Fibroblast of lung (primary cell): Measurements from ENCODE around the gene CTBS. TPM values are rescaled to one million over a fixed set of nuclear protein-coding genes. Genes with fewer than 3 reads are reported as not detected.

ENCODE experiments used
- DNase-seq, 2 donors: peaks; one replicate each; pipeline versions ENCODE4 v3.0.0 to v3.0.0-alpha.2; 2010; ENCODE audit warnings: low read depth in 2 of 2
- H2AFZ ChIP-seq: 2 replicates; pipeline ENCODE4 v1.5.1; 2012; ENCODE audit warnings: low read length, control low read depth, inconsistent platforms
- H3K27ac ChIP-seq: 2 replicates; pipeline ENCODE4 v1.5.1; 2011; ENCODE audit warnings: low read length, control low read depth; ENCODE audit not compliant: insufficient read depth
- H3K27me3 ChIP-seq: 2 replicates; pipeline ENCODE4 v1.5.1; 2011; ENCODE audit warnings: mild to moderate bottlenecking, low read length; ENCODE audit not compliant: control insufficient read depth, insufficient read depth
- H3K36me3 ChIP-seq: 2 replicates; pipeline ENCODE4 v1.5.1; 2011; ENCODE audit warnings: low read length; ENCODE audit not compliant: control insufficient read depth, insufficient read depth
- H3K4me1 ChIP-seq: 2 replicates; pipeline ENCODE4 v1.5.1; 2011; ENCODE audit warnings: low read length; ENCODE audit not compliant: control insufficient read depth, insufficient read depth; ENCODE audit errors: extremely low read depth
- H3K4me2 ChIP-seq: 2 replicates; pipeline ENCODE4 v1.5.1; 2011; ENCODE audit warnings: low read length, control low read depth; ENCODE audit not compliant: insufficient read depth; ENCODE audit errors: extremely low read depth
- H3K4me3 ChIP-seq, 4 experiments: fragments of 200-600 bp in 1 of 4; sonication (generic) in 1 of 4; replicated peaks in 1 of 4; 2 replicates each; pipeline ENCODE4 v1.5.1; 2011 to 2016; ENCODE audit warnings: low read length in 4 of 4, low read depth in 3 of 4, mild to moderate bottlenecking in 3 of 4, control low read depth in 2 of 4, inconsistent platforms in 1 of 4, mixed read lengths in 1 of 4; ENCODE audit not compliant: insufficient read depth in 1 of 4; ENCODE audit errors: control extremely low read depth in 1 of 4
- H3K79me2 ChIP-seq: 2 replicates; pipeline ENCODE4 v1.5.1; 2012; ENCODE audit warnings: mild to moderate bottlenecking, low read length, inconsistent platforms; ENCODE audit not compliant: control insufficient read depth, insufficient read depth
- H3K9ac ChIP-seq: 2 replicates; pipeline ENCODE4 v1.5.1; 2011; ENCODE audit warnings: mild to moderate bottlenecking, low read length, control low read depth; ENCODE audit not compliant: insufficient read depth
- H3K9me3 ChIP-seq: 2 replicates; pipeline ENCODE4 v1.5.1; 2012; ENCODE audit warnings: low read depth, low read length; ENCODE audit not compliant: control insufficient read depth, insufficient read depth
- H4K20me1 ChIP-seq: 2 replicates; pipeline ENCODE4 v1.5.1; 2011; ENCODE audit warnings: low read length; ENCODE audit not compliant: control insufficient read depth, insufficient read depth; ENCODE audit errors: extremely low read depth
- EZH2 ChIP-seq: IDR thresholded peaks from 2 replicates; pipeline ENCODE4 v1.5.1; 2012; ENCODE audit warnings: low read length, control low read depth, mild to moderate bottlenecking; ENCODE audit errors: missing control alignments
- polyA plus RNA-seq, 2 donors: library from polyadenylated mRNA; depleted of rRNA in 1 of 2; stranded (reverse) in 1 of 2; unstranded in 1 of 2; fragments of >200 nt; gene quantifications; 2 replicates each; pipeline ENCODE4 v1.2.1, GENCODE V29; 2011 to 2012; ENCODE audit warnings: missing spikeins in 1 of 2
- total RNA-seq: library from RNA; depleted of rRNA; stranded (reverse); fragments of >200 nt; gene quantifications from 2 replicates; pipeline ENCODE4 v1.2.1, GENCODE V29; 2014
- TF ChIP-seq, protein P1 (sequence below), 2 donors: IDR thresholded peaks in 1 of 2; conservative IDR thresholded peaks in 1 of 2; 1 replicate in 1 of 2; 2 replicates in 1 of 2; pipeline ENCODE4 v1.5.1; 2011 to 2012; ENCODE audit warnings: low read length in 2 of 2, control low read depth in 1 of 2, inconsistent platforms in 1 of 2, low read depth in 1 of 2, mild to moderate bottlenecking in 1 of 2

CTBS gene
- total and polyA plus RNA-seq, 2 donors (not counting 1 experiment from before 2014, with no cell fraction given) = 10.1 to 35.5 TPM

DNA sequence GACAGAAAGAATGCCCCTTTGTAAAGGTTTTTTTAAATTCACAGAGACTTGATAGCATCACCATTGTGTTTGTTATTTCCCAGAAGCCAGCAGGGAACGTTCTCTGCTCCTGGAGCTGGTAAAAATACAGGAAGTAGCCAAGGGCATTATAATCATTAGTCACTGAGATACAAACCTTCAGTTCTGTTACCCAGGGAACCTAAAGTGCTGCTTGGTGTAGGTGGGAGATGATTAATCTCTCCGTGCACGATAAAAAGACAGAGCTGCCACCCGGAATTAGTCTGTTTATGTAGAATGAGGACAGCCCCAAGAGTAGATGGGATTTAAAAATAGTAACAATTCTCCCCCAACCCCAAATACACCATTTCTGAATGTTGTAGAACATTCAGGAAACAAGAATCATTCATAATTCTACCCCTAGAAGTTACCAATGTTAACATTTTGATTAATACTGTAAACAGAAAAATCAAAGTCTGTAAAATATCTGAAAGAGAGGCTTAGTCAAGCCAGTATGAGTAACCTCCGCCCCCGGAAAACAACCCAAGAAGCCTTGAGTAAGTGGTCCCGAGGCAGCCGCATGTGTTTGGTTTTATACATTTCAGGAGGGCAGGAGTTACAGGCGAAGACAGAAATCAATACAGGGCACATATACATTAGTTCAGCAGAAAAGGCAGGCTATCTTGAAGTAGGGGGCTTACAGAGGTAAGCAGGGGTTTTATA, 45.3 kb upstream of the CTBS start:
- no peak overlapping the region for H3K9ac ChIP-seq
- H3K4me1 ChIP-seq = no peaks in the 10 kb centered on the region
- peak overlapping the region; percentile 30 for H3K27ac ChIP-seq
- peak; percentile 24 to 91 for DNase-seq
- peak overlapping the region; percentile 46 for H2AFZ ChIP-seq
- H3K79me2 ChIP-seq = no peaks in the 10 kb centered on the region
- H3K36me3 ChIP-seq = no peaks in the 10 kb centered on the region
- no peaks in the 10 kb centered on the region for H3K27me3 ChIP-seq
- H3K4me3 ChIP-seq = no peak overlapping the region
- H4K20me1 ChIP-seq = no peaks in the 10 kb centered on the region
- H3K9me3 ChIP-seq = no peaks in the 10 kb centered on the region
- no peak overlapping the region for H3K4me2 ChIP-seq
- no peak for TF ChIP-seq EZH2
- TF ChIP-seq, protein P1, sequence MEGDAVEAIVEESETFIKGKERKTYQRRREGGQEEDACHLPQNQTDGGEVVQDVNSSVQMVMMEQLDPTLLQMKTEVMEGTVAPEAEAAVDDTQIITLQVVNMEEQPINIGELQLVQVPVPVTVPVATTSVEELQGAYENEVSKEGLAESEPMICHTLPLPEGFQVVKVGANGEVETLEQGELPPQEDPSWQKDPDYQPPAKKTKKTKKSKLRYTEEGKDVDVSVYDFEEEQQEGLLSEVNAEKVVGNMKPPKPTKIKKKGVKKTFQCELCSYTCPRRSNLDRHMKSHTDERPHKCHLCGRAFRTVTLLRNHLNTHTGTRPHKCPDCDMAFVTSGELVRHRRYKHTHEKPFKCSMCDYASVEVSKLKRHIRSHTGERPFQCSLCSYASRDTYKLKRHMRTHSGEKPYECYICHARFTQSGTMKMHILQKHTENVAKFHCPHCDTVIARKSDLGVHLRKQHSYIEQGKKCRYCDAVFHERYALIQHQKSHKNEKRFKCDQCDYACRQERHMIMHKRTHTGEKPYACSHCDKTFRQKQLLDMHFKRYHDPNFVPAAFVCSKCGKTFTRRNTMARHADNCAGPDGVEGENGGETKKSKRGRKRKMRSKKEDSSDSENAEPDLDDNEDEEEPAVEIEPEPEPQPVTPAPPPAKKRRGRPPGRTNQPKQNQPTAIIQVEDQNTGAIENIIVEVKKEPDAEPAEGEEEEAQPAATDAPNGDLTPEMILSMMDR (conservative IDR thresholded peaks at IDR 0.05 in 1 of 2, IDR thresholded peaks at IDR 0.05 in 1 of 2; ENCODE audit: low read depth in 1 of 2, low read length in 2 of 2) = no peak

DNA sequence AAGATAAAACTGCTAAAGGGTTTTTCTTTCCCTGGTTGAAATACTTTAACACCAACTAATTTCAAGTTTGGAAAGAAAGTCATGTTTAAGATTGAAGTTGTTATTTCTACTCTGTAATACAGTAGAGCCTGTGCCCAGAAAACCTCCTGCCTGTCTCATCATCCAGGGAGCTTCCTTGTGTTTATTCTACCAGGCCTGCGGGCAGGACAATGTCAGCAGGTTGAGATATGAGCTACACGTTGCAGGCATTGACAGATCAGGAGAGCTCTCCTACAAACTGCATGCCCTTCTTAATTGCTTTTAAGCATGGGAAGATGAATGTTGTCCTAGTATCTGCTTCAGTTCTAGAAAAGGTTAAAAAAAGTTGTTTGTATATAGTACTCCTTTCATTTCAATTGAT, 43.1 kb upstream of the CTBS start:
- no peak overlapping the region for H3K4me2 ChIP-seq
- TF ChIP-seq EZH2 = no peak
- TF ChIP-seq, protein P1 (conservative IDR thresholded peaks at IDR 0.05 in 1 of 2, IDR thresholded peaks at IDR 0.05 in 1 of 2; ENCODE audit: low read depth in 1 of 2, low read length in 2 of 2) = no peak
- no peak for DNase-seq

DNA sequence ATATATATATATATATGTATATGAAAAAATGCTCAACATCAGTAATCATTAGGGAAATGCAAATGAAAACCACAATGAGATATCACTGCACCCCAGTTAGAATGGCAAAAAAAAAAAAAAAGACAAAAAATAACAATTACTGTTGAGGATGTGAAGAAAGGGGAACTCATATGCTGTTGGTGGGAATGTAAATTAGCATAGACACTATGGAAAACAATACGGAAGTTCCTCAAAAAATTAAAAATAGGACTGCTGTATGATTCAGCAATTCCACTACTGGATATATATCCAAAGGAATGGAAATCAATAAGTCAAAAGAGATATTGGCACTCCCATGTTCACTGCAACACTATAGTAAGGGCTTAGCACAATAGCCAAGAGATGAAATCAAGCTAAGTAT, 41.5 kb upstream of the CTBS start:
- Histone ChIP-seq H3K4me2 (no peak overlapping the region), H3K9me3 (no peaks in the 10 kb centered on the region), H3K27ac (no peak overlapping the region), H2AFZ (no peak overlapping the region), H3K4me1 (no peaks in the 10 kb centered on the region), H3K4me3 (no peak overlapping the region), H4K20me1 (no peaks in the 10 kb centered on the region), H3K79me2 (no peaks in the 10 kb centered on the region), H3K9ac (no peak overlapping the region), H3K36me3 (no peaks in the 10 kb centered on the region), H3K27me3 (no peaks in the 10 kb centered on the region)
- no peak for DNase-seq
- TF ChIP-seq, protein P1 (conservative IDR thresholded peaks at IDR 0.05 in 1 of 2, IDR thresholded peaks at IDR 0.05 in 1 of 2; ENCODE audit: low read depth in 1 of 2, low read length in 2 of 2) = no peak
- no peak for TF ChIP-seq EZH2

More for the DNA sequence above, 43.1 kb upstream of the CTBS start:
- Histone ChIP-seq H2AFZ (no peak overlapping the region), H3K9ac (no peak overlapping the region), H3K36me3 (no peaks in the 10 kb centered on the region), H3K9me3 (no peaks in the 10 kb centered on the region), H3K27me3 (no peaks in the 10 kb centered on the region), H3K79me2 (no peaks in the 10 kb centered on the region), H3K4me1 (no peaks in the 10 kb centered on the region), H3K4me3 (no peak overlapping the region), H3K27ac (no peak overlapping the region), H4K20me1 (no peaks in the 10 kb centered on the region)
